PC-9 (cell line): Measurements from ENCODE around the gene TULP4. TPM values are rescaled to one million over a fixed set of nuclear protein-coding genes. Genes with fewer than 3 reads are reported as not detected.

Source experiments
- BruUV-seq: library from RNA; stranded (reverse); fragments of 400-500 nt; replicated peaks from 2 replicates; lab custom pipeline; 2021; lab: Mats Ljungman, UMichigan
- CTCF ChIA-PET: fragments of 300-600 bp; sonication (Branson Sonifier 250); formaldehyde crosslinking; loops from one replicate; lab custom pipeline; 2022; ENCODE audit warnings: antibody characterized with exemption; lab: Charles Lee
- POLR2A ChIA-PET: fragments of 300-600 bp; sonication (Branson Sonifier 250); formaldehyde crosslinking; loops from one replicate; lab custom pipeline; 2022; ENCODE audit warnings: antibody characterized with exemption; ENCODE audit not compliant: unreplicated experiment; lab: Charles Lee
- DNase-seq, 2 experiments: peaks; one replicate each; pipeline versions ENCODE4 v3.0.0 to v3.0.0-alpha.2; 2015 to 2022; ENCODE audit warnings: mixed read lengths in 1 of 2
- H2AFZ ChIP-seq: fragments of 200-600 bp; sonication (generic); 2 replicates; pipeline ENCODE4 v1.8.1; 2017; ENCODE audit warnings: antibody characterized with exemption
- H3F3A ChIP-seq: fragments of 200-600 bp; sonication (generic); 2 replicates; pipeline ENCODE4 v1.8.1; 2017; ENCODE audit warnings: antibody characterized with exemption, mild to moderate bottlenecking, low read depth; ENCODE audit not compliant: insufficient read depth
- H3K27ac ChIP-seq: fragments of 200-600 bp; sonication (generic); 2 replicates; pipeline ENCODE4 v1.6.1; 2016; ENCODE audit warnings: mixed run types
- H3K27me3 ChIP-seq: fragments of 200-600 bp; sonication (generic); 2 replicates; pipeline ENCODE4 v1.6.1; 2016; ENCODE audit warnings: low read depth, mixed run types; ENCODE audit not compliant: insufficient read depth
- H3K36me3 ChIP-seq: fragments of 200-600 bp; sonication (generic); 2 replicates; pipeline ENCODE4 v1.6.1; 2016; ENCODE audit warnings: low read depth, mixed run types
- H3K4me1 ChIP-seq: fragments of 200-600 bp; sonication (generic); replicated peaks from 2 replicates; pipeline ENCODE4 v1.6.1; 2016; ENCODE audit warnings: mixed run types; ENCODE audit not compliant: insufficient read depth
- H3K4me2 ChIP-seq: fragments of 200-600 bp; sonication (generic); 2 replicates; pipeline ENCODE4 v1.6.1; 2017; ENCODE audit warnings: mixed run types
- H3K4me3 ChIP-seq: fragments of 200-600 bp; sonication (generic); 2 replicates; pipeline ENCODE4 v1.6.1; 2016; ENCODE audit warnings: mixed run types
- H3K79me2 ChIP-seq: fragments of 200-600 bp; sonication (generic); 2 replicates; pipeline ENCODE4 v1.6.1; 2017; ENCODE audit warnings: low read depth, mixed run types
- H3K9me2 ChIP-seq: fragments of 200-600 bp; sonication (generic); 2 replicates; pipeline ENCODE4 v1.8.1; 2017; ENCODE audit warnings: mild to moderate bottlenecking; ENCODE audit not compliant: insufficient read depth
- H3K9me3 ChIP-seq: fragments of 200-600 bp; sonication (generic); 2 replicates; pipeline ENCODE4 v1.8.1; 2016; ENCODE audit warnings: low read depth; ENCODE audit not compliant: insufficient read depth
- H4K20me1 ChIP-seq: fragments of 200-600 bp; sonication (generic); 2 replicates; pipeline ENCODE4 v1.8.1; 2017; ENCODE audit not compliant: insufficient read depth
- EZH2 ChIP-seq: fragments of 200-600 bp; sonication (generic); IDR thresholded peaks from 2 replicates; pipeline ENCODE4 v1.8.0; 2017; ENCODE audit warnings: antibody characterized with exemption, low read depth
- intact Hi-C: fragments of 100-400 bp; cut with micrococcal nuclease; formaldehyde crosslinking; loops from one replicate; pipeline ENCODE4 v1.10.0; 2022; ENCODE audit not compliant: unreplicated experiment
- total RNA-seq: library from RNA; stranded (reverse); gene quantifications from 2 replicates; pipeline ENCODE4 v1.2.3, GENCODE V29; 2021
- TF ChIP-seq, protein P1 (sequence below): fragments of 200-600 bp; sonication (generic); conservative IDR thresholded peaks from 2 replicates; pipeline ENCODE4 v1.6.1; 2017; ENCODE audit warnings: mixed run types, antibody characterized with exemption, mild to moderate bottlenecking, moderate library complexity

TULP4 gene
- total RNA-seq, 1 experiment from 2014 or later: 34.0 TPM

DNA sequence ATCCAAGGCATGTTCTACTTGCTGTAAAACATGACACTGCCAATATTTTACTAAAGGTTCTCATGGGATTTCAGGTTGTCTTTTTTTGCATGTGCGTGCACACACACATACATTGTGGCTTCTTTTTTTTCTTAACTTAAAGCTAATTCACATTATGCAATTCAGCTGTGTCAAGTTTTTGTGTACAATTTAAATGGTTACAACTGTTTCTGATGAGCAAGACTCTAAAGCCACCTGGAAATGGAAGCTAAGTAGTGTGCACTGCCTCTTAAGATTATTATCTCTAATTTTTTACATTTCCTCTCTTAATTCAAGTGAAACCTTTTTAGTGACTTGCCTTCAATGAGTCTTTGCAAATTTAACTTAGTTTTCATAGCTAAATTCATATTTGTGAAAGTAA lies 75.3 kb downstream of the TULP4 start:
- CTCF ChIA-PET: interaction anchor here (0.6 kb wide), 1 partner anchor 166 kb away, joined by 6 read pairs; no protein-coding TSS in a partner anchor
- H4K20me1 ChIP-seq: no peaks in the 10 kb centered on the region
- no peak overlapping the region for H3K4me3 ChIP-seq
- peaks cover 10% of the 10 kb centered on the region for H3K4me1 ChIP-seq
- H3K27ac ChIP-seq: no peak overlapping the region
- TF ChIP-seq, protein P1, sequence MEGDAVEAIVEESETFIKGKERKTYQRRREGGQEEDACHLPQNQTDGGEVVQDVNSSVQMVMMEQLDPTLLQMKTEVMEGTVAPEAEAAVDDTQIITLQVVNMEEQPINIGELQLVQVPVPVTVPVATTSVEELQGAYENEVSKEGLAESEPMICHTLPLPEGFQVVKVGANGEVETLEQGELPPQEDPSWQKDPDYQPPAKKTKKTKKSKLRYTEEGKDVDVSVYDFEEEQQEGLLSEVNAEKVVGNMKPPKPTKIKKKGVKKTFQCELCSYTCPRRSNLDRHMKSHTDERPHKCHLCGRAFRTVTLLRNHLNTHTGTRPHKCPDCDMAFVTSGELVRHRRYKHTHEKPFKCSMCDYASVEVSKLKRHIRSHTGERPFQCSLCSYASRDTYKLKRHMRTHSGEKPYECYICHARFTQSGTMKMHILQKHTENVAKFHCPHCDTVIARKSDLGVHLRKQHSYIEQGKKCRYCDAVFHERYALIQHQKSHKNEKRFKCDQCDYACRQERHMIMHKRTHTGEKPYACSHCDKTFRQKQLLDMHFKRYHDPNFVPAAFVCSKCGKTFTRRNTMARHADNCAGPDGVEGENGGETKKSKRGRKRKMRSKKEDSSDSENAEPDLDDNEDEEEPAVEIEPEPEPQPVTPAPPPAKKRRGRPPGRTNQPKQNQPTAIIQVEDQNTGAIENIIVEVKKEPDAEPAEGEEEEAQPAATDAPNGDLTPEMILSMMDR: no peak
- no peak for TF ChIP-seq EZH2
- POLR2A ChIA-PET: no interaction called here
- intact Hi-C loops: no loop called here
- no peak for DNase-seq
- no peaks in the 10 kb centered on the region for H3K27me3 ChIP-seq
- no peaks in the 10 kb centered on the region; the same call in 1 of the 2 replicates for H3K79me2 ChIP-seq
- H3K9me2 ChIP-seq: no peaks in the 10 kb centered on the region
- H2AFZ ChIP-seq: no peak overlapping the region
- no peak overlapping the region for H3K4me2 ChIP-seq
- no peaks in the 10 kb centered on the region for H3K36me3 ChIP-seq
- no TSS peak for BruUV-seq
- H3K9me3 ChIP-seq: peaks cover 3% of the 10 kb centered on the region; the same call in 1 of the 2 replicates
- H3F3A ChIP-seq: peaks cover 22% of the 10 kb centered on the region; the same call in 1 of the 2 replicates

DNA sequence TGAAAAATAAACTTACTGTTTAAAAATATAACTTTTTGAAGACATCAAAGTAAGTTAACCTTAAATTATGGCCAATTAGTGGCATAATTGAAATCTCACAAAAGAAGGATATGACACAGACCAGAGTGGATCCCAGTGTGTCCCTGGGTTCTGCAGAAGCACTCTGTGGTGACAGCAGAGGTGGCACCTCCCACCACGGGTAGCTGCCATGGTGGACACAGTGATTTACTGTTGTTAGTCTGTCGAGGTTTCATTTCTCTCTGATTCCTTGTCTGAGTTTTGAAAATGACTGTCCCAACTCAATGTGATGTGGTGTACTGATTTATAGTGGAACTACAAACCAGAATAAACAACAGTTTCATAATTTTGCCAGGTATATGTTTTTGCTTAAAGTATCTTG lies 76.5 kb downstream of the TULP4 start:
- H3F3A ChIP-seq: peaks cover 22% of the 10 kb centered on the region; the same call in 1 of the 2 replicates
- no peaks in the 10 kb centered on the region; the same call in 1 of the 2 replicates for H3K79me2 ChIP-seq
- TF ChIP-seq, protein P1: no peak
- H3K27me3 ChIP-seq: no peaks in the 10 kb centered on the region
- H3K4me3 ChIP-seq: no peak overlapping the region
- 0 out of 2 replicates have a peak, but pooled peaks cover 5% of the 10 kb centered on the region for H3K36me3 ChIP-seq
- BruUV-seq: no TSS peak
- no peaks in the 10 kb centered on the region for H4K20me1 ChIP-seq
- intact Hi-C loops: no loop called here
- no peak overlapping the region for H2AFZ ChIP-seq
- peaks cover 10% of the 10 kb centered on the region for H3K4me1 ChIP-seq
- ChIA-PET CTCF (no interaction called here), POLR2A (no interaction called here)
- peak overlapping the region; percentile 60 for H3K27ac ChIP-seq
- DNase-seq: no peak
- no peaks in the 10 kb centered on the region for H3K9me2 ChIP-seq
- H3K9me3 ChIP-seq: peaks cover 5% of the 10 kb centered on the region; the same call in 1 of the 2 replicates
- no peak overlapping the region for H3K4me2 ChIP-seq

DNA sequence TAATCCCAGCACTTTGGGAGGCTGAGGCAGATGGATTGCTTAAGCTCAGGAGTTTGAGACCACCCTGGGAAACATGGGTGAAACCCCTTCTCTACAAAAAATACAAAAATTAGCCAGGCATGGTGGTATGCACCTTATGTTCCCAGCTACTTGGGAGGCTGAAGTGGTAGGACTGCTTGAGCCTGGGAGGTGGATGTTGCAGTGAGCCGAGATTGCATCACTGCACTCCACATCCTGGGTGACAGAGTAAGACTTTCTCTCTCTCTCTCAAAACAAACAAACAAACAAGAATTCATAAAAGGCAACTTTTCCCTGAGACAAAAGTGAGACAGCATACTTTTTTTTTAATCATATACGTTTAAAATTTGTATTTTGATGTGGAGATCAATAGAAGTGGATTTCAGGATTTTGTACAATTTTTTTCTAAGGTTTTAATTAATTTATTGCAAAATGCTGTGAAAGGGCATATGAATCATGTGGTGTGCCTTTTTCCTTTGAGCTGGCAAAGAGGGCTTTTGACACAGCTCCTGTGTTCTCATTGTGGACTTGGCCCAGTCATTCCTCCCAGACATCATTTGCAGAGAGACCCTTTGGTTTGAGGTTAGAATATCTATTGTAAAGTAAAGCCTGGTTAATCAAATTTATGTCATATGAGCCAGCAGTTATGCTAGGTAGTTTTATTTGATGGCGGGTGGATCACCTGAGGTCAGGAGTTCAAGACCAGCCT lies 77.1 kb downstream of the TULP4 start:
- POLR2A ChIA-PET: interaction anchor here (0.5 kb wide), 1 partner anchor 28 kb away, joined by 4 read pairs; no protein-coding TSS in a partner anchor
- H3K4me2 ChIP-seq: peak overlapping the region; percentile 24; the same call in 1 of the 2 replicates
- H3K4me3 ChIP-seq: no peak overlapping the region
- no peaks in the 10 kb centered on the region for H3K9me2 ChIP-seq
- H3F3A ChIP-seq: peaks cover 22% of the 10 kb centered on the region; the same call in 1 of the 2 replicates
- no peaks in the 10 kb centered on the region for H3K27me3 ChIP-seq
- TF ChIP-seq, protein P1: no peak
- peaks cover 10% of the 10 kb centered on the region for H3K4me1 ChIP-seq
- DNase-seq: no peak
- BruUV-seq: no TSS peak
- H3K36me3 ChIP-seq: 0 out of 2 replicates have a peak, but pooled peaks cover 5% of the 10 kb centered on the region
- CTCF ChIA-PET: no interaction called here
- no peak overlapping the region for H2AFZ ChIP-seq
- H3K9me3 ChIP-seq: peaks cover 11% of the 10 kb centered on the region; the same call in 1 of the 2 replicates
- H3K79me2 ChIP-seq: no peaks in the 10 kb centered on the region; the same call in 1 of the 2 replicates
- H3K27ac ChIP-seq: peak overlapping the region; percentile 60
- H4K20me1 ChIP-seq: no peaks in the 10 kb centered on the region
- intact Hi-C loops: no loop called here
